Thymus (tissue), 11 donors: ENCODE results near the gene BASP1. TPM values are rescaled to one million over a fixed set of nuclear protein-coding genes. Genes with fewer than 3 reads are reported as not detected.
A peak's percentile ranks its signal among the peaks of the same experiment; 100 is the strongest.

Experiments
- DNase-seq, 9 donors: peaks; one replicate each; pipeline ENCODE4 v3.0.0-alpha.2; 2013; ENCODE audit warnings: low spot score in 9 of 9, low read depth in 6 of 9, missing footprints in 1 of 9
- H3K27ac ChIP-seq, 2 donors: one replicate each; pipeline ENCODE4 v1.5.1; 2013; ENCODE audit warnings: control low read depth in 1 of 2, low read depth in 1 of 2, low read length in 1 of 2, mild to moderate bottlenecking in 1 of 2, moderate library complexity in 1 of 2
- H3K27me3 ChIP-seq, 2 donors: one replicate each; pipeline ENCODE4 v1.5.1; 2013; ENCODE audit warnings: low read length in 1 of 2; ENCODE audit not compliant: control insufficient read depth in 2 of 2, insufficient read depth in 1 of 2
- H3K36me3 ChIP-seq, 2 donors: one replicate each; pipeline ENCODE4 v1.5.1; 2013; ENCODE audit warnings: low read length in 1 of 2, mild to moderate bottlenecking in 1 of 2, moderate library complexity in 1 of 2; ENCODE audit not compliant: control insufficient read depth in 2 of 2, insufficient read depth in 2 of 2
- H3K4me1 ChIP-seq, 2 donors: one replicate each; pipeline ENCODE4 v1.5.1; 2013; ENCODE audit warnings: low read length in 2 of 2; ENCODE audit not compliant: control insufficient read depth in 2 of 2, insufficient read depth in 2 of 2
- H3K4me3 ChIP-seq, 2 donors: one replicate each; pipeline ENCODE4 v1.5.1; 2013; ENCODE audit warnings: low read length in 2 of 2, control low read depth in 1 of 2, mild to moderate bottlenecking in 1 of 2
- H3K9me3 ChIP-seq, 2 donors: one replicate each; pipeline ENCODE4 v1.5.1; 2013; ENCODE audit warnings: low read length in 1 of 2, mild to moderate bottlenecking in 1 of 2; ENCODE audit not compliant: control insufficient read depth in 2 of 2, insufficient read depth in 1 of 2
- WGBS: extraction: QIAGEN DNeasy Blood & Tissue Kit; methylation state at CpG from one replicate; pipeline ENCODE4 v1.1.7; 2013; 5-methylcytosine and 5-hydroxymethylcytosine counted together
- polyA plus RNA-seq: library from polyadenylated mRNA; stranded (reverse); fragments of 200-250 nt; gene quantifications from one replicate; pipeline ENCODE4 v1.2.3, GENCODE V29; 2013
- total RNA-seq: library from RNA; stranded (reverse); fragments of 120-200 nt; gene quantifications from one replicate; pipeline ENCODE4 v1.2.4, GENCODE V29; 2013
- donor health status: healthy.

BASP1 gene
- total and polyA plus RNA-seq, 2 donors = 24.3 to 53.5 TPM

DNA sequence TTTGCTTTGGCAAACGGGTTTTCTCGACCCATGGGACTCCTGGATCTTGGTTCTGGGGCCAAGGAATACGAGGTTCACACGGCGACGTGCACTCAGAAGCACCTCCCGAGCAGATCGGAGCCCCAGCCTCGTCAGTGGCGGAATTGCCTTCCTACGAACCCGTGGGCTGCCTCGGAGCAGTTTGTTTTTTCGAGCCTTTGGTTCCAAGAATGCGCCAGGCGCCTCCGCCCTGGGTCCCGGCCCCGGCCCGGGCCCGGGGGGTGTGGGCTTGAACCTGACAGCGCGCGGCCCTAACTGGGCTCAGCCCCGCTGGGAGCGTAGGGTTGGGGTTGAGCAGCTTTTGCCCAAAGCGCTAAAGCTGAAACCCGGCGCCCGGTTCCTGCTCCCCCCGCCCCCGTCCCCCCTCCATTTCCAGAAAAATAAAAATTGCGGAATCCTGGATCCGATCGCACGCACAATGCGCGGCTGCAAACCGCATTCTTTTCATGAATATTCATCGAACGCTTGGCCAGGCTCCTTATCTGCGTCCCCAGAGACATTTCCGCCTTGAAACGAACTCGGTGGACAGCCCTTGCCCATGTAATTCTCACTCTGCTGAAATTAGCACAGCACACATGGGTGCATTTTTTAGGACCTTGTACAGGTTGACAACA lies 1.0 kb downstream of the BASP1 start:
- peak in 1 of 9 donors; percentile 32 for DNase-seq
- Histone ChIP-seq H3K36me3 (no peaks in the 10 kb centered on the region), H3K27ac (peak overlapping the region; percentile 24 to 65), H3K4me1 (peaks cover 0 to 13% of the 10 kb centered on the region in 2 donors), H3K4me3 (peak overlapping the region; percentile 45 to 50), H3K27me3 (peaks cover 29 to 37% of the 10 kb centered on the region in 2 donors), H3K9me3 (no peaks in the 10 kb centered on the region)
- 2% methylated on average over 45 of the region's 45 CpGs for WGBS

DNA sequence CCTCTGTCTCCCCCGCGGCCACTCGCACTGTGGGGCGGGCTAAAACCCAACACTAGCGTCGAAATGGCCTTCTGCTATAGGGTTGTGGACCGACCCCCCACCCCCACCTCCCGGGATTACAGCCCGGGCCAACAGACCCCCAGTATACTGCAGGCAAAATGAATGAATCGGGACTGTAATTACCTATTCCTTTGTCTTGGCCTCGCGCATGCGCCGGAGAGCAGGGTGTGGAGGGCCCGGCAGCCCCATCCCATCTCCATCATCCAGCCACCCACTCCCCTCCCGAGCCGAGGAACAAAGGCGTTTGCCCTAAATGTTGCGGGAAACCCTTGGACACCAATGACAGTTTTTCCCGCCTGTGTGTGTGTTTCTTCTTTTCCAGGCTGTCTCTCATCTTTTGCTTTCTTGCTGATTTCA lies 1.6 kb downstream of the BASP1 start:
- peak overlapping the region; percentile 45 to 50 for H3K4me3 ChIP-seq
- H3K9me3 ChIP-seq = no peaks in the 10 kb centered on the region
- H3K36me3 ChIP-seq = no peaks in the 10 kb centered on the region
- 20% methylated on average over 20 of the region's 20 CpGs for WGBS
- peak overlapping the region in 1 of 2 donors; percentile 24 for H3K27ac ChIP-seq
- peaks cover 29 to 37% of the 10 kb centered on the region in 2 donors for H3K27me3 ChIP-seq
- peaks cover 0 to 13% of the 10 kb centered on the region in 2 donors for H3K4me1 ChIP-seq
- DNase-seq = peak in 1 of 9 donors; percentile 24

DNA sequence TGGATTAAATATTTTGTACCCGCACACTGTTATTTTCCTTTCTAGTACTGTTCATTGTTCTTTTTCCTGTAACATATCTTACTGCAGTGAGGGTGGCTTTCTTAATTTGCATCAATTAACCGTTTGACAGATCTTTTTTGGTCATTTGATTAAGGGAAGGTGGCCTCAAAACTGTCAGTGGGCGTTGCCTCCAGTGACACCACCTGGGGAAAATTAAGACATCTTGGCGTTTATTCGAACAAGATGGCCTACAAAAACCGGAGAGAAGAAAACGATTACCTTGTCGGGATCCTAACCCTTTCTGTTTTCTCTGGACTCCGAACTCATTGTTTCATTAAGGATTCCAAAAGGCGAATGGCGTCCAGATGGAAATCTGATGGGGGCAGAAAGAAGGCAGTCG lies 2.0 kb downstream of the BASP1 start:
- Histone ChIP-seq H3K9me3 (no peaks in the 10 kb centered on the region), H3K27ac (no peak overlapping the region), H3K27me3 (peaks cover 29 to 37% of the 10 kb centered on the region in 2 donors), H3K4me3 (no peak overlapping the region), H3K36me3 (no peaks in the 10 kb centered on the region), H3K4me1 (peaks cover 0 to 13% of the 10 kb centered on the region in 2 donors)
- 95% methylated on average over 12 of the region's 12 CpGs for WGBS
- DNase-seq = no peak

DNA sequence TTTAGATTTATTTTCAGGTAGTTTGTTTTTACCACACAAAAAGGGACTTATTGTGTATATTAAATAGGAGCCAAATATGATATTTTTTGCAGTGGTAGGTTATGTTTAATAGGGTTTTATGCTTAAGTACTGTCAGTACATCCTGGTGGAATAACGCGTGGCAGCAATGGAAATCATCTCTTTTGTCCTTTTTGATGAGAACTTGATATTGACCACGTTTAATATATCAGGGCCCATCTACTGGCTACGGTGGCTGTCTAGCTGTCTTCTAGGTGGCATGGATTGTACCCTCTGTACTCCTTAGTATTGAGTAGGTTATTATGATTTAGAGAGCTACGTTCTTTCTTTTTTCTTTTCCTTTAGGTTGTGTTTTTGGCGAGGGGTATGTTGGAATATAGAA lies 2.6 kb downstream of the BASP1 start:
- H3K36me3 ChIP-seq = no peaks in the 10 kb centered on the region
- peaks cover 29 to 37% of the 10 kb centered on the region in 2 donors for H3K27me3 ChIP-seq
- no peaks in the 10 kb centered on the region for H3K9me3 ChIP-seq
- H3K4me1 ChIP-seq = peaks cover 0 to 13% of the 10 kb centered on the region in 2 donors
- no peak overlapping the region for H3K4me3 ChIP-seq
- no peak overlapping the region for H3K27ac ChIP-seq
- DNase-seq = no peak
- 94% methylated on average over 6 of the region's 6 CpGs for WGBS

DNA sequence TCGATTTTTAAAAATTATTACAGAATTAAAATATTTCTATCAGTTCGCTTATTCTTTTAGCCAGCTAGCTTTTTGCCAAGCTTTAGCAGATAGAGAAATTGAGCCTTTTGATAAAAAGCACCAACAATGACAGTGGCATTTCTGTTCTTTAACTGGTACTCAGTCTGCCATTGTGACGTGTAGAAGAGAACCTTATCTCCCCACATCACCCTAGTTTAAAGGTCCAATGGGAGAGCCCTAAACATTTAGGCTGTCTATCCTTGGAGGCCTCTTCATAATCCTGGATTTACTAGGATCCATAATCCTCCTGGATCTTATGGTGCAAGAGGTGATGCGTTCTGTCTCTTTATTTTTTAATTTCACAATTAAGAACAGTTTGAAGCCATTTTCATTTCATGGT lies 3.0 kb downstream of the BASP1 start:
- DNase-seq = no peak
- H3K9me3 ChIP-seq = no peaks in the 10 kb centered on the region
- WGBS = 93% methylated on average over 4 of the region's 4 CpGs
- H3K27me3 ChIP-seq = peaks cover 29 to 35% of the 10 kb centered on the region in 2 donors
- H3K4me3 ChIP-seq = no peak overlapping the region
- peaks cover 0 to 13% of the 10 kb centered on the region in 2 donors for H3K4me1 ChIP-seq
- no peak overlapping the region for H3K27ac ChIP-seq
- no peaks in the 10 kb centered on the region for H3K36me3 ChIP-seq

DNA sequence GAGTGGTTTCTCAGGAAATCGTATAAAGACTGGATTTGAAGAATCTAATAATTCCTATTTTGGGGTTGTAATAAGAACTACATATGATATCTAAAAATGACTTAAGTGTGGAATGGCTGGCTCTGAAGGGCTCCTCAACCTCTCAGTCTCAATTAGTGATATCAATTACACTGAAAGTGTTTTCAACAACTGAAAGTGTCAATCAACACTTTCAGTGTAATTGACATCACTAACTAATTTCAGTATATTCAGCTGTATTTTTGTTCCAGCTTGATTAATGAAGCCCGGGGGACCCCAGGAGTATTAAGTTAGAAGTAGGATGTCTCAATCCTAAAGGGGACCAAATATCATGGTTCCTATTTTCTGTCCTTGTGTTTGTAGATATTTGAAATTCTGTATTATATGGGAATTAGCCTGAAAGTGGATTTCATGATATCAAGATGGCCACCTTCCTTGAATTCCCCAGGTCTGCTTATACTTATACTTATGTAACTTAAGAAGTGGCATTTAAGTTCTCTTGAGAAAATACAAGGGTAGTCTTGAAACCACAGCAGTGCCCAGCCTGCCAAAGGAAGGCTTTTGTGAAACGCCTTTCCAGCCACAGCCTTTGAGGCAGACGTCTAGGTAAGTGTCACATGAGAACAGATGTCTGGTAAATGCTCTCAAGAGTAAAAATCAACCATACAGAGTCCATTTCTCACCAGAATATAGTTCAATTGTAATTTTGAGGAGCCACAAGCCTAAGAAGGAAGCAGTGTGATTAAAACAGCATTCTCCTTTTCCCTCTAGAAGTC lies 4.6 kb downstream of the BASP1 start:
- Histone ChIP-seq H3K9me3 (no peaks in the 10 kb centered on the region), H3K27ac (no peak overlapping the region), H3K4me1 (peaks cover 0 to 4% of the 10 kb centered on the region in 2 donors), H3K27me3 (peaks cover 23% of the 10 kb centered on the region in 2 donors), H3K36me3 (no peaks in the 10 kb centered on the region), H3K4me3 (no peak overlapping the region)
- DNase-seq = peak in 1 of 9 donors; percentile 37
- WGBS = 48% methylated on average over 4 of the region's 4 CpGs

DNA sequence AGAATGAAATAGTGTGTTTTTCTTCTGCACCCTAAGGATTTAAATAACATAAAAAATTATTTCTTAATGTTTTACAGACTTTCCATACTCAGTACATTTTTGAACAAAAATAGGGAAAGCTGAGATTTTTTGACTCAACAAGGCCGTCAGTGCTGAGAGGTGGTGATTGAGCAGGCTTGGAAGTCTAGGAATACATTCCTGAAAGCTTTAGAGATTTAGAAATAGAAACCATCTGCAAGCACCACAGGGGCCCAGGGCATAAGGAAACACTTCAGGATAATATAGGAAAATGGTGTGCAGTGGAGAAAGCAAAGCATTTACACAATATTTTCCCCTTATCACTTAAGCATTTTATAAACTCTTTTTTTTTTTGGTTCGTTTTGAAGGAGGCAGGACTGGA lies 5.2 kb downstream of the BASP1 start:
- H3K9me3 ChIP-seq = no peaks in the 10 kb centered on the region

DNA sequence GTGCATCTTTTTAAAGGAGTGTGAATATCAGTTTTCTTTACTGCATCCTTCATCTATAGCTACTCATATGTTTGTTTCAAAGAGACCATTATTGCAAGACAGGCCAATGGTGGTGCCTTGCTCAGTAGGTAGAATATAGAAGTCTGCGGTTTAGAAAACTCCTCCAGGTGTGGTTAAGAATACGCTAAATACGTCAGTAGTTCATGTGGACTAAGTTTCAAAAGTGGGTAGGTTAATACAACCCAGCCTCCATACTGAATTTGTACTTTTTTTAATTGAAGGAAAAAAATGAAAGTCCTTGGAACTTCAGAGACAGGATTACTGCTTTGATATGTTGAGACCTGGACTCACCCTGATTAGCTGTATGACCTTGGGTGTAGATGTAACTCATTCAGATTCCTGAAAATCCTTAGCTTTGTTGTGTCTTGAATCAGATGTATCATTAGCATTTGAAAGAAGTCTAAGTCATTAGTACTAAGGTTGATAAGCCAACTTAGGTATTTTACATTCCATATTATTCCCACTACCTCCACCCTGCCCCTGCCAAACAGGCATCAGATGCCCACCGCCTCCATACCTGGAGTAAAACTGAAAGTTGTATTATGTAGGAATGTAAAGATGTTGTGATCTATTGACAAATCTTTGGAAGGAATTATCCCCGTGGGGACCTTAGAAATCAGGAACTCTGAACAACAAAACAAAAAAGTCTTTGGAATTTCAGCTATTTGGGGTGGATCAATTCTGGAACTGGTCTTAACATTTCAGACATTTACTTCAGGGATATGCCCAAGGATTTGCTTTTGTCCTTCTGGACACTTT lies 6.1 kb downstream of the BASP1 start:
- no peak for DNase-seq
- Histone ChIP-seq H3K4me1 (peaks cover 0 to 1% of the 10 kb centered on the region in 2 donors), H3K27ac (no peak overlapping the region), H3K27me3 (peaks cover 11% of the 10 kb centered on the region in 2 donors), H3K36me3 (no peaks in the 10 kb centered on the region), H3K4me3 (no peak overlapping the region), H3K9me3 (no peaks in the 10 kb centered on the region)
- 95% methylated on average over 5 of the region's 5 CpGs for WGBS

More for the DNA sequence above, 5.2 kb downstream of the BASP1 start:
- no peak overlapping the region for H3K4me3 ChIP-seq
- 87% methylated on average over 2 of the region's 2 CpGs for WGBS
- H3K4me1 ChIP-seq = peaks cover 0 to 4% of the 10 kb centered on the region in 2 donors
- DNase-seq = no peak
- no peaks in the 10 kb centered on the region for H3K36me3 ChIP-seq
- H3K27me3 ChIP-seq = peaks cover 20% of the 10 kb centered on the region in 2 donors
- no peak overlapping the region for H3K27ac ChIP-seq
